A549 (cell line): Measurements from ENCODE around the gene DTX4.

Source experiments
- CHD2 ChIP-seq: fragments of 150-350 bp; IDR thresholded peaks from 2 replicates; pipeline ENCODE4 v1.6.1; 2014; ENCODE audit warnings: low read length; ENCODE audit not compliant: partially characterized antibody
- CTCF ChIP-seq: fragments of >200 bp; sonication (Bioruptor Twin); formaldehyde crosslinking; IDR thresholded peaks from 3 replicates; pipeline ENCODE4 v1.5.1; 2016
- HOXA7 ChIP-seq: fragments of 250-450 bp; sonication (Bioruptor Pico); IDR thresholded peaks from 2 replicates; pipeline ENCODE4 v1.5.0; 2020; ENCODE audit warnings: mild to moderate bottlenecking, moderate library complexity
- RAD21 ChIP-seq, 2 experiments: fragments of >200 bp in 1 of 2; sonication (Bioruptor Twin) in 1 of 2; formaldehyde crosslinking in 1 of 2; IDR thresholded peaks in 1 of 2; conservative IDR thresholded peaks in 1 of 2; 2 replicates in 1 of 2; 3 replicates in 1 of 2; pipeline ENCODE4 v1.6.1; 2012 to 2018; ENCODE audit warnings: inconsistent platforms in 1 of 2

- no peak for TF ChIP-seq CTCF
- TF ChIP-seq RAD21 (conservative IDR thresholded peaks at IDR 0.05 in 1 of 2, IDR thresholded peaks at IDR 0.05 in 1 of 2) = no peak
- no peak for TF ChIP-seq CHD2
- TF ChIP-seq HOXA7 (CRISPR knock-in tag) = no peak
These were observed 24.8 kb downstream of the DTX4 start for GRCh38 chr11:59196777-59197176.
